Measurements from ENCODE around the gene AGFG2. TPM values are rescaled to one million over a fixed set of nuclear protein-coding genes. Genes with fewer than 3 reads are reported as not detected.

Gene AGFG2
- total RNA-seq, 2 donors from 2014 or later = 8.5 to 28.9 TPM

DNA sequence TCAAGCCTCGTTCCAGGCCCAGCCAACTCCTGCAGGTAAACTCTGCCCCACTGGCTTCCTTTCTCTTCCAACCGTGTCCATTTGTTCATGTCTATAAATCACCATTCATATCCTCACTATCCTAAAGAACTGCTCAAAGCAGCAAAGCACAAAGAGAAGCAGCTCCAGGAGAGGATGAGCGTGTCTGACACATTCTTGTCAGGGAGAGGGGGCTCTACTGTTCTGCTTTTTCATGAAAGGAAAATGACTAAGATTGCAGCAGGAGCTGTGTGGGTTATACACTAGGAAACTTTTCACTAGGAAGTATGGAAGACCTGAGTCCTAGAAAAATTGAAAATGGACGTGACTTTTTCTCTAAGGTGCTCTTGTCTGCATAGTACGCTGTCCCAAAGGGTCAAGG lies 16.7 kb downstream of the AGFG2 start:
- 88 to 95% methylated on average over 4 to 5 of the region's 5 CpGs for WGBS, 2 experiments (ENCODE audit: insufficient coverage in 1 of 2, insufficient read length in 1 of 2)
- H3K27me3 ChIP-seq (ENCODE audit: control insufficient read depth, insufficient read depth, low read length, poor library complexity, severe bottlenecking) = no peaks in the 10 kb centered on the region

DNA sequence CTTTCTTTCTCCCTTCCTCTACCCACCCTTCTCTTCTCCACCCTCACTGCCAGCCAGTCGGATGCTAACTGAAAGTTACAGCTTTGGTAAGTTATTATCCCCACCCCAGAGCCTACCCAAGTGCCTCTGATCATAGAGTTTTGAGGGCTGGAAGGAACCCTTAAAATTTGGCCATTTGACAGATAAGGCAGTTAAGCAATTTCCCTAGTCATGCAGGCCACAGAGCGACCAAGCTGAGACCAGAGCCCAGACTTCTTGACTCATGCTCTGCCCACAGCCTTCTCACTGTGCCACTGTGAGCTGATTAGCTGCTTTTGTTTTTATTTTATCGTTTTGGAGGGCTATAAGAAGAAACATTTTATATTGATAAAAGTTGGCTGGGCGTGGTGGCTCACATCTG lies 17.5 kb downstream of the AGFG2 start:
- H3K36me3 ChIP-seq (ENCODE audit: control insufficient read depth, insufficient read depth, low read length) = peaks cover 84% of the 10 kb centered on the region
- Mint-ChIP-seq H3K27ac (no peak overlapping the region), H3K4me3 (no peak overlapping the region), H3K27me3 (ENCODE audit: insufficient read depth) (no peaks in the 10 kb centered on the region), H3K36me3 (ENCODE audit: low read depth) (peaks cover 54% of the 10 kb centered on the region), H3K9me3 (no peaks in the 10 kb centered on the region), H3K4me1 (no peaks in the 10 kb centered on the region)
- no peak for DNase-seq
- no peaks in the 10 kb centered on the region for H3K9me3 ChIP-seq (ENCODE audit: control insufficient read depth, low read length)
- H3K4me3 ChIP-seq (ENCODE audit: low read length) = no peak overlapping the region
- TF ChIP-seq CTCF (conservative IDR thresholded peaks at IDR 0.05) = no peak
- no peaks in the 10 kb centered on the region for H3K4me1 ChIP-seq (ENCODE audit: control insufficient read depth, insufficient read depth, low read length)
- no peak overlapping the region for H3K27ac ChIP-seq (ENCODE audit: low read depth, low read length)
- no peaks in the 10 kb centered on the region for H3K27me3 ChIP-seq (ENCODE audit: control insufficient read depth, insufficient read depth, low read length, poor library complexity, severe bottlenecking)
- H3K9ac ChIP-seq (ENCODE audit: extremely low read depth, low read length, poor library complexity, severe bottlenecking) = no peak overlapping the region
- 92 to 100% methylated on average over 3 to 4 of the region's 4 CpGs for WGBS, 2 experiments (ENCODE audit: insufficient coverage in 1 of 2, insufficient read length in 1 of 2)

More for the DNA sequence above, 16.7 kb downstream of the AGFG2 start:
- no peaks in the 10 kb centered on the region for H3K9me3 ChIP-seq (ENCODE audit: control insufficient read depth, low read length)
- Mint-ChIP-seq H3K4me1 (no peaks in the 10 kb centered on the region), H3K4me3 (no peak overlapping the region), H3K27ac (no peak overlapping the region), H3K36me3 (ENCODE audit: low read depth) (peaks cover 54% of the 10 kb centered on the region), H3K27me3 (ENCODE audit: insufficient read depth) (no peaks in the 10 kb centered on the region), H3K9me3 (no peaks in the 10 kb centered on the region)
- no peaks in the 10 kb centered on the region for H3K4me1 ChIP-seq (ENCODE audit: control insufficient read depth, insufficient read depth, low read length)
- no peak overlapping the region for H3K4me3 ChIP-seq (ENCODE audit: low read length)
- no peak for DNase-seq
- H3K36me3 ChIP-seq (ENCODE audit: control insufficient read depth, insufficient read depth, low read length) = peaks cover 84% of the 10 kb centered on the region
- no peak for TF ChIP-seq CTCF (conservative IDR thresholded peaks at IDR 0.05)
- no peak overlapping the region for H3K9ac ChIP-seq (ENCODE audit: extremely low read depth, low read length, poor library complexity, severe bottlenecking)
- H3K27ac ChIP-seq (ENCODE audit: low read depth, low read length) = no peak overlapping the region

DNA sequence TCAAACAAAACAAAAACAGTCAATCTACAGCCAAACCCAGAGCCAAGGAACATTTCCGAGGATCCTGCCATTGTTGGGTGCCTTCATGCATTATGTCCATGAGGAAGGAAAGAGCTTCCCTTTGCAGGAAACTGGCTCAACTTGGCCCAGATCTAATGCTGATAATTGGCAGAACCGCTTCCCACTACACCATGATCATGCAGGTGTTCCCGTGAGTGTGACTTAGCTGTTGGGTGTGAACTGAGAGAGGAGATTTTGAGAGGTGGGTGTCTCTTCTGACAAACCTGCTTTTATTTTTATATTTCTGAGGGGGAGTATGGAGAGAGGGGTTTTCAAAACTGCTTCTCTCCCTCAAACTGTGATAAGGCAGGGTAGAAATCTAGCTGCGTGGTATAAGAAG lies 20.1 kb downstream of the AGFG2 start:
- no peak for TF ChIP-seq CTCF (conservative IDR thresholded peaks at IDR 0.05)
- Histone ChIP-seq H3K4me1 (ENCODE audit: control insufficient read depth, insufficient read depth, low read length) (no peaks in the 10 kb centered on the region), H3K4me3 (ENCODE audit: low read length) (no peak overlapping the region), H3K9ac (ENCODE audit: extremely low read depth, low read length, poor library complexity, severe bottlenecking) (no peak overlapping the region), H3K9me3 (ENCODE audit: control insufficient read depth, low read length) (no peaks in the 10 kb centered on the region), H3K36me3 (ENCODE audit: control insufficient read depth, insufficient read depth, low read length) (peaks cover 86% of the 10 kb centered on the region), H3K27me3 (ENCODE audit: control insufficient read depth, insufficient read depth, low read length, poor library complexity, severe bottlenecking) (no peaks in the 10 kb centered on the region), H3K27ac (ENCODE audit: low read depth, low read length) (no peak overlapping the region)
- H3K27ac Mint-ChIP-seq = no peak overlapping the region
- no peaks in the 10 kb centered on the region for H3K9me3 Mint-ChIP-seq
- DNase-seq = no peak
- H3K4me3 Mint-ChIP-seq = no peak overlapping the region
- 93 to 100% methylated on average over 2 to 4 of the region's 4 CpGs for WGBS, 2 experiments (ENCODE audit: insufficient coverage in 1 of 2, insufficient read length in 1 of 2)
- no peaks in the 10 kb centered on the region for H3K4me1 Mint-ChIP-seq
- peaks cover 60% of the 10 kb centered on the region for H3K36me3 Mint-ChIP-seq (ENCODE audit: low read depth)
- H3K27me3 Mint-ChIP-seq (ENCODE audit: insufficient read depth) = no peaks in the 10 kb centered on the region

All from endodermal cell (in vitro differentiated cells).